Activated naive CD8-positive, alpha-beta T cell treated with anti-CD3 and anti-CD28 coated beads, Interleukin-2, amount 50 U/mL, for 24 hours (primary cell): ENCODE data around the gene LRRN2.
A peak's percentile ranks its signal among the peaks of the same experiment; 100 is the strongest.

Experiments used
- ATAC-seq: fragments of 150-1000 bp; cut with Tn5 transposase; one replicate; pipeline ENCODE4 v1.10.0; 2021
- DNase-seq: peaks from one replicate; pipeline ENCODE4 v3.0.0; 2021
- H3K27ac Mint-ChIP-seq: one replicate; pipeline ENCODE4 v1.8.0; 2021; ENCODE audit warnings: mild to moderate bottlenecking, mixed read lengths
- H3K27me3 Mint-ChIP-seq: one replicate; pipeline ENCODE4 v1.8.0; 2021; ENCODE audit warnings: mixed read lengths
- H3K36me3 Mint-ChIP-seq: one replicate; pipeline ENCODE4 v1.8.0; 2021; ENCODE audit warnings: low read depth, mixed read lengths
- H3K4me1 Mint-ChIP-seq: one replicate; pipeline ENCODE4 v1.8.0; 2021; ENCODE audit warnings: mixed read lengths
- H3K4me3 Mint-ChIP-seq: one replicate; pipeline ENCODE4 v1.8.0; 2021; ENCODE audit warnings: mild to moderate bottlenecking, moderate library complexity, mixed read lengths
- H3K9me3 Mint-ChIP-seq: one replicate; pipeline ENCODE4 v1.8.0; 2021; ENCODE audit warnings: mixed read lengths

LRRN2 gene

DNA sequence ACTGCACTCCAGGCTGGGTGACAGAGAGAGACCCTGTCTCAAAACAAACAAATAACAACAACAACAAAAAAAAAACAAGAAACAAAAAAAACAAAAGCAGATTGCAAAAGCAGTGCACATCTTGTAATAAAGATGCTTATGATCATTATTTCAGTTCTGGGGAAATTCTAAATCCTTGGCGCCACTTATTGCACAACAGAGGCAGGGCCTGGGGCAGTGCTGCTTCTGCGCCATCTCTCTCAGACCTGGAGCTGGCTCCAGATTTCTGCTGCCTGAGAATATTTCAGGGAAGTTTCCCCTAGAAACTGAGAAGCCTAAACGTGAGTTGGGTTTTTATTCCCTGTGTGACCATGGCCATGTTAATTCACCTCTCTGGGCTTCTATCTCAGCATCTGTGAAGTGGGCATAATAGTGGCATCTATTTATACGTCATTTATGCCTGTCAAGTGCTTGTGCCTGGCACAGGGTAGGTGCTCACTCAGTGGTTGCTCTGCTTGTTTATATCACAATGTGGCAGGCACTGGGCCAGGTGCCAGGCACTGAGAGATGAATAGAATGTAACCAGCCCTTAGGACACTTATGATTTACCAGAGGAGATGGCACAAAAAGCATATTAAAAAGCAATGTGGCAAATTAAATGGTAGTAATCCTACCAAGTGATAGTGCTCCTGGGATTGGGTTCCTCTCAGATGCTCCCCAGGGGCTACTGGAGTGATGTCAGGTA is 101.5 kb downstream of the LRRN2 start:
- no peaks in the 10 kb centered on the region for H3K9me3 Mint-ChIP-seq
- H3K27ac Mint-ChIP-seq: no peak overlapping the region
- no peak overlapping the region for H3K4me3 Mint-ChIP-seq
- no peaks in the 10 kb centered on the region for H3K36me3 Mint-ChIP-seq
- no peak for DNase-seq
- peaks cover 8% of the 10 kb centered on the region for H3K4me1 Mint-ChIP-seq
- no peak for ATAC-seq
- H3K27me3 Mint-ChIP-seq: no peaks in the 10 kb centered on the region

DNA sequence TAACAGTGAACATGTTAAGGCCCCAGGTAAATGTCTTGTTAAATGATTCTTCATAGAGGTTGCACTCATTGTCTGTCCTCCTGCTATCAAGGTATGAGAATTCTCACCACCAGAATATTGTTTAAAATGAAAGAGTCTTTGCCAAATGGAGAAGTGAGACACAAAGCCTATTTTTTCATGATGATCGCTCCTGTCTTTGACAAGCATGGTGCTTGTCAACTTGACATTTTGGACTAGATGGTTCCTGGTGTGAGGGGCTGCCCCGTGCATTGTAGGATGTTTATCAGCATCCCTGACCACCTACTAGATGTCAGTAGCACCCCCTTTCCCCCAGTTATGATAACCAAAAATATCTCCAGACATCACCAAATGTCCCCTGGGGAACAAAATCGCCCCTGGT is 103.8 kb downstream of the LRRN2 start:
- H3K4me3 Mint-ChIP-seq: no peak overlapping the region
- H3K27me3 Mint-ChIP-seq: no peaks in the 10 kb centered on the region
- H3K9me3 Mint-ChIP-seq: no peaks in the 10 kb centered on the region
- ATAC-seq: no peak
- H3K4me1 Mint-ChIP-seq: peaks cover 19% of the 10 kb centered on the region
- no peak overlapping the region for H3K27ac Mint-ChIP-seq
- no peaks in the 10 kb centered on the region for H3K36me3 Mint-ChIP-seq
- no peak for DNase-seq

DNA sequence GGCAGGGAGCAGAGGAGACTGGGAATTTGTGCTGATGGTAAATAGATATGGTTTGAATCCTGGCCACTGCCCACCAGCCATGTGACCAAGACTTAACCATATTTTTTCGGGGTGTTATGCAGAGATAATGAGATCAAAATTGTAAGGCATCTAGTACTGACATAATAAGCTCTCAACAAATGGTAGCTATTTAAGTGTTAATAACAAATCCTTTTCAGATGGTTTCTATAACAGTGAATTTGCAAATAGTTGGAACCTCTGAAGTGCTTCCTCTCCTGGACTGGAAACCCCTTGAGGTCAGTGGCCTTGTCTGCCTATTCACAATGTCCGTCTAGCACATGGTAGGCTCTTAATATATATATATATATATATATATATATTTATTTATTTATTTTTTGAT is 104.7 kb downstream of the LRRN2 start:
- Mint-ChIP-seq H3K27me3 (no peaks in the 10 kb centered on the region), H3K4me1 (peaks cover 19% of the 10 kb centered on the region), H3K4me3 (no peak overlapping the region), H3K27ac (no peak overlapping the region), H3K9me3 (no peaks in the 10 kb centered on the region), H3K36me3 (no peaks in the 10 kb centered on the region)
- ATAC-seq: no peak
- DNase-seq: no peak

DNA sequence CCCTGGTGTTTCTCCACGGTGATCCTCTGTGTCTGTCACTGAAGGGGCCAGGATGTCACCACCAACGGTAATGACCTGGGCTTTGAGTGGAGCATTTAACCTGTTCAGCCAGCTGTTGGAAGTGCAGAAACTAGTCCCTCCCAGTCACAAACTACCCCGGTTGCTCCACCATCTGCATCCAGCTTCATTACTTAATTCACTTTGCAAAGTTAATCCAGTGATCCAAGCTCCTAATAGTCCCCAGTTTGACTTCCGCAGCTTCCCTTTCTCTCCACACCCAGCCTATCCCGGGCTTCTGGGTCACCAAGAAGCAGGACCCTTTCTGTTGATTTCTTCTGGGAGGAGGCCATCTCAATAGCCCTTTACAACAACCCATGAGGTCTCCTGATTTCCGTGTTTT is 105.9 kb downstream of the LRRN2 start:
- DNase-seq: no peak
- Mint-ChIP-seq H3K27ac (no peak overlapping the region), H3K4me3 (no peak overlapping the region), H3K27me3 (no peaks in the 10 kb centered on the region), H3K4me1 (peaks cover 19% of the 10 kb centered on the region), H3K36me3 (no peaks in the 10 kb centered on the region), H3K9me3 (no peaks in the 10 kb centered on the region)
- no peak for ATAC-seq

DNA sequence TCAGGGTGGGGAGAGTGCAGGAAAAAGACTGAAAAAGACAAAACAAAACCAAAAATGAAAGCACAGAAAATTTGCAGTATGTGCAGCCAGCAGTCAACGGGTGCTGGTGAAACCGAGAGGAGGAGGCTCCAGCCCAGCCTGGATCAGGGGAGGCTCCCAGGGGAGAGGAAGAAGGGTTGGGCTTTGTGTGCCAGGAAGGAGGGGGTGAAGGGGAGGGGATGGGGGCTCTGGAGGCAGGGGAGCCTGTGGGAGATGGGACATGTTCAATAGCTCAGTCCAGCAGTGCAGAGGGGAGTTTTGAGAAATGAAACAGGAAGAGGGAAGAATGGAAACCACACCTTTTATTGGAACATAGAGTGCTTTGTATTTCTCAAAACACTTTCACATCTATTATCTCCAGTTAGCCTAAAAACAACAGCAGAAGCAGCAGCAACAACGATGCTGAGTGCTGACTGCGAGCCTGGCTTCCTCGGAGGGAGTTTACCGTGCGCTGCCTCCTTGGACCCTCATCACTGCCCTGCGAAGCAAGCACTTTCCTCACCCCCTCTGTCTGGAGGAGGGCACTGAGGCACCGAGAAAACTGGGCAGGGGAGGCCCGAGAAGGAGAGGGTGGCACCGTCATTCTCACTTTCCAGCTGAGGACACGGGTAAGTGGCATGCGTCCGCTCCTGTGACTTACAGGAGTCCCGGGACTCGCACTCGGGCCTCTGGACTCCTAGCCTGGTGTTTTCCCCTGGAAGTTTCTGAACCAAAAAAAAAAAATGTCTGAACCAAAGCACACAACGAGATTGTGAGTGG is 106.5 kb downstream of the LRRN2 start:
- H3K4me1 Mint-ChIP-seq: peaks cover 19% of the 10 kb centered on the region
- no peaks in the 10 kb centered on the region for H3K36me3 Mint-ChIP-seq
- ATAC-seq (peak; percentile 70), DNase-seq (peak; percentile 21)
- no peaks in the 10 kb centered on the region for H3K9me3 Mint-ChIP-seq
- H3K4me3 Mint-ChIP-seq: peak overlapping the region; percentile 56
- peak overlapping the region; percentile 86 for H3K27ac Mint-ChIP-seq
- H3K27me3 Mint-ChIP-seq: no peaks in the 10 kb centered on the region

DNA sequence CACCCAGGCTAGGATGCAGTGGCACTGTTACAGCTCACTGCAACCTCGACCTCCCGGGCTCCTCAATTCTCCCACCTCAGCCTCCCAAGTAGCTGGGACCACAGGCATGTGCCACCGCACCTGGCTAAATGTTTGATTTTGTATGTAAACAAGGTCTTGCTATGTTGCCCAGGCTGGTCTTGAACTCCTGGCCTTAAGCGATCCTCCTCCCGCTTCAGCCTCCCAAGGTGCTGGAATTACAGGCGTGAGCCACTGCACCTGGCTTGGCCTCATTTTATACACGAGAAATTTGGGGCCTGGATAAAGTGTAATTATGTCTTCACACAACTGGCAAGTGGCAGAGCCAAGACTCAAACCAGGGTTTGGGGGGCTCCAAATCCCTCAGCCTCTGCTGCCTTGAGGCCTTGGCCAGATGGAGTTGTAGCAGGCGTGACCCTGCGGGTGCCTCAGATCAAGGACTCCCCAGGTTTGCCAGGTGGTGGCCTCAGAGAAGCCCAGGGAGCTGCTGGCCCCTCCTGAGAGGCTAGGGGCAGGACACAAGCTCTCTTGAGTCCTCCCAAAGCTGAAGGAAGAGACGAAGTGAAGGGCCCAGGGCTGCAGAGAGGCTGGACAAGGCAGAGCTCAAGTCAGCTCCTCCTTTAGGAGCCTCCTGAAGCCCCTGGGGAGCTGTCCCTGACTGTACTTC is 107.6 kb downstream of the LRRN2 start:
- ATAC-seq (no peak), DNase-seq (no peak)
- peak overlapping the region; percentile 86 for H3K27ac Mint-ChIP-seq

DNA sequence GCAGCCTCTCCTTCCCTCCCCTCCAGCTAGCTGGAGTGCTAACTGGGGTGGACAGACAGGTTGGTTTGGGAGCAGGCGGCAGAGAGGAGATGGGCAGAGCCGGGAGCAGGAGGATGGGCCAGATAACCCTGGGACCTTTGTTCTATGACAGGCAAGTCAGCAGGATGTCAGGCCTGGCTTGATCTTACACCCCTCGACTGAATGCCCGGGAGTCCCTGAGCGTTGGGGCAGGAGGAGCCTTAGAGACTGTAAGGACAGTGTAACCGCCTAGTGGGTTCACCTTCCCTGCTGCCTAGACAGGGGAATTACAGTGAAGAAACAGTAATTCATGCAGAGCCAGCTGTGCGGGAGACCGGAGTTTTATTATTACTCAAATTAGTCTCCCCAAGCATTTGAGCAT is 109.1 kb downstream of the LRRN2 start:
- H3K27ac Mint-ChIP-seq: no peak overlapping the region

More for the DNA sequence above, 107.6 kb downstream of the LRRN2 start:
- peaks cover 5% of the 10 kb centered on the region for H3K36me3 Mint-ChIP-seq
- no peaks in the 10 kb centered on the region for H3K27me3 Mint-ChIP-seq
- H3K4me1 Mint-ChIP-seq: peaks cover 19% of the 10 kb centered on the region
- H3K4me3 Mint-ChIP-seq: no peak overlapping the region
- no peaks in the 10 kb centered on the region for H3K9me3 Mint-ChIP-seq

DNA sequence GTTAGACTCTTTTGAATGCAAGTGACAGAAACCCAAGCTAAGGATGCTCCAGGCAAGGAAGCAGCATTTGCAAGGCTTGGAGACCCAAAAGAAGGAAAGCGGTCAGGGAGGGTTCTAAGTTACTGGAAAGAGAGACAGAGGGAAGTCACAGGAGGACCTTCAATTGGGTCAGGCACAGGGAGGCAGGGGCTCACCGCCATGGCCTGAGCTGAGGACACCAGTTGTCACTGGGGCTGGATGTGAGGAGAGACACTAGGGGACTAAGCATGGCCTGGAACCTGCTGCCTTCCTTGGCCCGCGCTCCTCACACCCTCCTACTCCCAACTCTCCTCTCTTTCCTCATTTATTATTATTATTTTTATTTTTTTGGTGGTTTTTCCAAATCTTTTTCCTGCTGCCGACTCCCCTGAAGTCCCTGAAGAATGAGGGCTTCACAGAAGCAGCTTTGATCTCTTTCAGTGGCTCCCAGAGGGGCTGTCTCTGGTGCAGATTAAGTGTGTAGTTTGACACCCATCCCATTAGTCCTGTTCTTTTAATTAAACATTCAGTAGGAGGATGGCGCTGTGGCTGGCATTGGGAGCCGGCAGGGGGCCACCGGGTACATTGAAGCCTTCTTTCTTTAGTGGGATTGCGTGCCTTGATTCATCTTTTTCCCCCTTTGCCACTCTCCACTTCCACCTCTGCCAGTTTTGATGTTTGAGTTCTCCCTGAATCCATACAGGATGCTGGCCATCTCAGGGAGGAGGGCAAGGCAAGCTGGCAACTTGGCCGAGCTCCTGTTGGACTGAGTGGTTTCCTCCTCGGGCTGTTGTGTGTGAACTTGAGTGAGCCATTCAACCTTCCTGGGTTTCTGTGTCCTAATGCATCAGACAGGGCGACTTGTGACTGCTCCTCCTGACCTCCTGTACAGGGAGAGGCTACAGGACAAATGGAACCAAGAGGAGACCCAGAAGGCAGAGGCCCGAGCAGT is 110.0 kb downstream of the LRRN2 start:
- Mint-ChIP-seq H3K36me3 (peaks cover 11% of the 10 kb centered on the region), H3K9me3 (no peaks in the 10 kb centered on the region), H3K4me3 (no peak overlapping the region), H3K27ac (no peak overlapping the region), H3K4me1 (peaks cover 19% of the 10 kb centered on the region), H3K27me3 (no peaks in the 10 kb centered on the region)
- DNase-seq: no peak
- no peak for ATAC-seq

More for the DNA sequence above, 109.1 kb downstream of the LRRN2 start:
- H3K4me3 Mint-ChIP-seq: no peak overlapping the region
- peaks cover 19% of the 10 kb centered on the region for H3K4me1 Mint-ChIP-seq
- ATAC-seq (no peak), DNase-seq (no peak)
- no peaks in the 10 kb centered on the region for H3K27me3 Mint-ChIP-seq
- H3K9me3 Mint-ChIP-seq: no peaks in the 10 kb centered on the region
- H3K36me3 Mint-ChIP-seq: peaks cover 7% of the 10 kb centered on the region

DNA sequence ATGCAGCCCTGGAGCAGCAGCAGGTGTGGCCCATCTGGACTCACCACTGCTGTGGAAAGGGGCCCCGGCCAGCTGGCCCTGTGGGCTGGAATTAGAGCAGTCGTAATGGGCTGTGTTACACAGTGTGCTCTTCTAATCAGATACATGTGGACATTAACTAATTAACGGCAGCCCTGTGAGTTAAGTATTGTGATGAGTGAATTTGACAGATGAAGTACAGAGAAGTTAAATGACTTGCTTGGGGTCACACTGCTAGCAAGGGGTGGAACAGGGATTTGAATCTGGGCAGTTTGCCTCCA is 110.7 kb downstream of the LRRN2 start:
- no peak overlapping the region for H3K27ac Mint-ChIP-seq
- DNase-seq (no peak), ATAC-seq (no peak)
- H3K36me3 Mint-ChIP-seq: peaks cover 15% of the 10 kb centered on the region
- H3K27me3 Mint-ChIP-seq: no peaks in the 10 kb centered on the region
- peaks cover 15% of the 10 kb centered on the region for H3K4me1 Mint-ChIP-seq
- no peak overlapping the region for H3K4me3 Mint-ChIP-seq
- H3K9me3 Mint-ChIP-seq: no peaks in the 10 kb centered on the region

DNA sequence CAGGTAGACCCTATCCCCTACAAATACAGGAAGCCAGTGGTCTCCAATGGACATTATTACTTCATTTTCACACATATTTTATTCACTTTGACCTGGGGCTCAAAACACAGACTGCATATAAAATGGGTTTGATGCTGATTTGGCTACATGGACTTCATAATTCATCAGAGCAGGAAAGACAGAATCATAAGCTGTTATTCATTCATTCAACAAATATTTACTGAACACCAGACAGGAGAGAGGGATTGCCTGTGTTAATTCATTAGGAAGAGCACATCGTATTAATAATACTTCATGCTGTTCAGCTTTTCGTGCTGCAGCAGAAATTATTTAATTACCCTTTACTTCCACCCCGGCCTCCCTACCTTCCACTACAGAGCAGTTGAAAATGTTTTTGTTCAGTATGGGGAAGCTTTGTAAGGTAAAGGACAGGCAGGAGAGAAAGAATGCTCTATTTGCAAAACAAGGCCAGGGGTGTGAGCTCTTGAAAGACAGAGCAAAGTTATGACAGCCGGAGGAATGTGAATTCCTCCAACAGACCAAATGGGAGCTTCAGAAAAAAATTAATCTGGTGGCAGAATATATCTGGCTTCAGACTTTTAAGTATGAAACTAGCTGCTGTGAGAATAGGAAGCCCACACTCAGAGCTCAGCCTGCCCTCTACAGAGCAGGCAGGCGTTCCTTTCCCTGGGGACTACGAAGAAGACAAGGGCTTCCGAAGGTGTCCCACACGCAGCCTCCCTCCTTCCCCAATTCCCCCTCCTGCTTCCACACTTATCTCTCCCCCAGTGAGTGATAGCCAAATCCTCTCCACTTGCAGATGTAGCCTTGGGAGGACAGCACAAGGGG is 111.3 kb downstream of the LRRN2 start:
- DNase-seq (no peak), ATAC-seq (no peak)
- Mint-ChIP-seq H3K27ac (no peak overlapping the region), H3K4me3 (no peak overlapping the region), H3K4me1 (peaks cover 12% of the 10 kb centered on the region), H3K27me3 (no peaks in the 10 kb centered on the region), H3K36me3 (peaks cover 16% of the 10 kb centered on the region), H3K9me3 (no peaks in the 10 kb centered on the region)

DNA sequence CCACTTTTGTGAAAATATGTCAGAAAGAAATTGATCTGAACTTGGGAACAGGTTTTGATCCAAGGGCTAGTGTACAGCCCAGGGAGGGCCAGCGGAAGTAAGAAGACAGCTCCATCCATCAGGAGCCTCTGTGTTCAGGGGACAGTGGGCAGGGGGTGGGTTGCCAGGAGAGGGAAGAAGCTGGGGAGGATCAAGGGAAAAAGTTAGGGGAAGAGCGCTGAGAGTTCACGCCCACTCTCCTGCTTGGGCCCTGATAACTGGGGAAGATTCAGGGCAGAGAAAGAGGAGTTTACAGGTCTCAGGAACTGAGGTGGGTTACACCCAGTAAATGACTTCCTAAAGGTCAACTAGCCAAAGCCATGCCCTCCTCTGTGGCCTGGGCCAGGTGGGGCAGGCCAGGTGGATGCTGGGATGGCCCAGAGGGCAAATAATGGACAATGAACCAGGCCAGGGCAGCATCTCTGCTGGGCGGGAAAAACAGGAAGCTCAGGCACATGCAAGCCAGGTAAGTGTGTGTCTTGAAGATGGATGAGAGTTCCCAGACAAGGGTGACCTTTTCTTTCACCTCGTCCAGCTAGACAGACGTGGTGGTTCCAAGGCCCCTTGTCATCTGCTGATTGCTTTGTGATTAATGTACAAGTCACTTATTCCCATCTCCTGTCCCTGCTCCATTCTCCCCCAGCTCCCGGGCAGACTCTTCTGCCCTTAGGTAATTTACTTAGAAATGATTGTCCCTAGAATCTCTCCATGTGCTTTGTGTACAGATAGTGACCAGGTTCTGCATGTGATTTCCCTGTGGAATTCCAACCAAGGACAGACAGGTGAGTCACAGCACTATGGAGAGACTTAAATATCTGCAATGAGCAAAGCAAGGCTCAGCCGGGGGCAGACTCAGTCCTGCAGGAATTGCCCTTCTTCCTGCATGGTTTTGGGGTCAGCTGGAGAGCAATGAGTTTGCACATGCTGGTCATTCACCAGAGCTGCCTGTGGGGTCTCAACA is 112.3 kb downstream of the LRRN2 start:
- ATAC-seq: no peak
- no peak overlapping the region for H3K4me3 Mint-ChIP-seq
- no peak for DNase-seq
- H3K27me3 Mint-ChIP-seq: no peaks in the 10 kb centered on the region
- peaks cover 19% of the 10 kb centered on the region for H3K36me3 Mint-ChIP-seq
- H3K9me3 Mint-ChIP-seq: no peaks in the 10 kb centered on the region
- H3K4me1 Mint-ChIP-seq: peaks cover 5% of the 10 kb centered on the region
- H3K27ac Mint-ChIP-seq: no peak overlapping the region

DNA sequence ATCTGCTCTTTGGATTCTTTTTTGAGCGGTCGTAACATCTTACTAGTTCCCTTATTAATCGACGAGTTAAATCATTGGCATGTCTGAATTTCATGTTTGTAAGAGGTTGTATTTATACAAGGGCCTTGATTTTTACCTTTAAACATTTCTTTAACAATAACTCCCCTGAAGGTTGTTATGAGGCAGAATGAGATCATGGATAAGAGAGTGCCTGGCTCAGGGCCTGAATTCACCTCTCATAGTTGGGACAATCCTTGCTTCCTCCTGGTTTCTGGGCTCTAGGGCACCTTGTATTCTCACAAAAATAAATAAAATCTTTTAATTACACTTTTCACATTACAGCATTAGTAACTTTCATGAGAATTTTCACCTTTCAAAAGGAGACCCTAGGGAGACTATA is 113.9 kb downstream of the LRRN2 start:
- Mint-ChIP-seq H3K27me3 (no peaks in the 10 kb centered on the region), H3K9me3 (no peaks in the 10 kb centered on the region), H3K36me3 (peaks cover 25% of the 10 kb centered on the region), H3K4me3 (no peak overlapping the region), H3K27ac (no peak overlapping the region), H3K4me1 (peaks cover 2% of the 10 kb centered on the region)
- no peak for DNase-seq
- ATAC-seq: no peak

DNA sequence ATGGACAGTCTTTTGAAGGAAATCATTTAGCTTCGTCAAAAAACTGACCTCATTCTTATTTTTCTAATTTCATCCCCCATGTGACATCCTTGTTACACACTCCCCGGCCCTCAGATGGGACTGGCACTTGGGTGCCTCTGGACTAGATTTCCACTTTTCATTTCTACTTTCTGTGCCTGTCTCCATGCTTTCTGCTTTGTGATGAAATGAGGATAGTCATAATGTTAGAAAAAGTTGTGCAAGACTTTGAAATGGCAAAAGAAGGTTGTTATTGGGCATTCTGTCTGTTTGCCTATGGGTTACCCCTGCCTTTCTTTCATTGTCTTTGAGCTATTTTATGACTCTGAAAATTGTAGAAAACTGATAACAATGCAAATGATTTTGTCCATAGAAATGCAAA is 114.4 kb downstream of the LRRN2 start:
- no peaks in the 10 kb centered on the region for H3K9me3 Mint-ChIP-seq
- no peak overlapping the region for H3K4me3 Mint-ChIP-seq
- DNase-seq: no peak
- ATAC-seq: no peak
- peaks cover 5% of the 10 kb centered on the region for H3K4me1 Mint-ChIP-seq
- H3K27ac Mint-ChIP-seq: no peak overlapping the region
- no peaks in the 10 kb centered on the region for H3K27me3 Mint-ChIP-seq
- H3K36me3 Mint-ChIP-seq: peaks cover 25% of the 10 kb centered on the region
